Epidermal melanocyte (primary cell): Measurements from ENCODE around the gene ADAD2.
A peak's percentile ranks its signal among the peaks of the same experiment; 100 is the strongest.

ENCODE experiments used
- DNase-seq: peaks from one replicate; pipeline ENCODE4 v3.0.0; 2011; ENCODE audit warnings: low spot score; ENCODE audit not compliant: insufficient read length

Gene ADAD2

GRCh38 chr16:84223456-84223855 is 32.5 kb downstream of the ADAD2 start:
- DNase-seq = no peak

DNA sequence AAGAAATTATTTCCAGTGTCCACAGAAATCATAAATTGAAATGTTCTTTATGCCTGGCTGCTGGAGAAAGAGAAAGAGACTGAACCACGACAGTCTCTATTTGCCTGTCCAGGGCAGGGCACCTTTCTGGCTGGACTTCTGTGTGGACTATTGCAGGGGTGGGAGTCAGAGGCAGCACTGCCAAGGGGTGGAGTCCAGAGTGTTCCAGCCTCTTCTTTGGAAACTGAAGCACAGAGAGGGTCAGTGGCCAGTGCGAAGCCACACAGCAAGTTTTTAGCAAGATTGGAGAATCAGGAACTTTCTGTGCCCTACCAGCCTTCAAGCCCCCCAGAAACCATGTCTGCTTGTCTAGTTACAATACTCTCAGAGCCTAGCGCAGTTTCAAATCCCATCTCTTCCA is 33.6 kb downstream of the ADAD2 start:
- no peak for DNase-seq

DNA sequence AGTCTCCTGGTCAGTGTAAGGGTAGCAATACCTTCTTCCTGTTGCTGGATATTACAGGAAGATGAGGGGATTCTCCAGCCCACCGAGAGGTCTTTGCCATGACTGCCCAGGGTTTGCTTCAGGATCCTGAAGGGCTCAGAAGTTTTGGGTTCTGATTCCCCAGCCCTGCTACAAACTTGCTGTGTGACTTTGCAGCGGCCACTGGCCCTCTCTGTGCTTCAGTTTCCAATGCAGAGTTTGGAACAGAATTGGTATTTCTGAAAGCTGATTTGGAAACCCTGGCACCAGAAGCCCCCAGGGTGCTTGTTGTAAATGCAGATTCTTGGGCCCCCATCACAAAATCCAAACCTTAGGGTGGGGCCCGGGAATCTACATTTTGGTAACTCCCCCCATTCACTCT is 34.2 kb downstream of the ADAD2 start:
- no peak for DNase-seq

GRCh38 chr16:84225571-84225970 is 34.6 kb downstream of the ADAD2 start:
- no peak for DNase-seq

DNA sequence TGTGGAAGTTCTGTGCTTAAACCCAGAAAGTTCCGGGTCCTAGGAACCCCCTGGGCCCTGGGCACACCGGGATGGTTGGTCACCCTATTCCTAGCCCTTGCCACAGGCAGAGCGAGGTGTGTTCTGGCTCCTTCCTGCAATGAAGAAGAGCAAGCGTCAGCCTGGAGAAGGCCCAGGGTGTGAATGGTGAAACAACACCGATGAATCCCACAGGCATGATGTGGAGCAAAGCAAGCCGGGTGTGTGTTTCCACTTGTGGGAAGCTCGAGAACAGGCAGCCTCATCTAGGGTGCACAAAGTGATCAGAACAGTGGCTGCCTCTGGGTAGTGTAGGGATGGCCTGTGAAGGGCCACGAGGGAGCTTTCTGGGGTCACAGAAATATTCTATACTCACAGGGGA is 35.1 kb downstream of the ADAD2 start:
- no peak for DNase-seq

DNA sequence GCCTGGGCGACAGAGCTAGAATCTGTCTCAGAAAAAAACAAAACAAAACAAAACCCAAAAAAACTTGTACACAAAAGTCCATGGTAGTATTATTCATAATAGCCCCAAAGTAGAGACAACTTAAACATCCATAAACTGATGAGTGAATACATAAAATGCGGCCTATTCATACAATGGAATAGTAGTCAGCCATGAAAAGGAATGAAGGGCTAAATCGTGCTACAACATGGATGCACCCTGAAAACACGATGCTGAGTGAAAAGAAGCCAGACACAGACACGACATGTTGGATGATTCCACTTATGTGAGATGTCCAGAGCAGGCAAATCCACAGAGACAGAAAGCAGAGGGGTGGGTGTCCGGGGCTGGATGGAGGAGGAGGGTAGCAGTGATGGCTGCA is 36.6 kb downstream of the ADAD2 start:
- DNase-seq = no peak

GRCh38 chr16:84228256-84228838 is 37.4 kb downstream of the ADAD2 start:
- DNase-seq = peak; percentile 64

DNA sequence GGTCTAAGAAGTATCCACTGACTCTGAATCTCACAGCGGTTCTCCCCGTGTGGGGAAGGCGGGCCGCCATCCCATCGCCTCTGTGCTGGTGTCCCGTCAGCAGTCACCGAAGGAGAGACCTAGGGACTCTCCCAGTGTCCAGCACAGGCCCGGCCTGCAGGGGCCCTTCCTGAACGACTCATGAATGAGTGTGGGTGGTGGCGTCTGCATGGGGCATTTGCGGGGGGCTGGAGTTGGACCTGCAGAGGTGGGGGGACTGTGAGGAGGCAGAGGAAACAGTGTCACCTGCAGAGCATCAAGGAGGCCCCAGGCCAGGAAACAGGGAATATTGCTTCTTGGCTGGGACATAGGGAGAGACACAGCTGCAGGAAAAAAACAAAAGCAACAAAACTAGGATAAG is 38.5 kb downstream of the ADAD2 start:
- DNase-seq = no peak

DNA sequence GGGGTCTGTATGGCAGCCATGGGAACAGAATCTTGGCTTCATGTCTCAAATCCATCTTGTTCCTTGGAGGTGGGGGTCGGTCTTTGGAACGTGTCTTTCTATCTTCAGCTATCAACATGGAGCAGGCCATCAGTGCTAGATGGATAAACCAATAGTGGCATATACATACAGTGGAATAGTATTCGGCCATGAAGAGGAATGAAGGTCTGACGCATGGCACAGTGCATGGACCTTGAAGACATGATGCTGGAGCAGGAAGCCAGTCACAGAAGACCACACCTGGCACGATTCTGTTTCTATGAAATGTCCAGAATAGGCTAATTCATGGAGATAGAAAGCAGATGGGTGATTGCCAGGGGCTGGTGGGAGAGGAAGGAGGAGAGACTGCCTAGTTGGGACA is 41.1 kb downstream of the ADAD2 start:
- DNase-seq = no peak

DNA sequence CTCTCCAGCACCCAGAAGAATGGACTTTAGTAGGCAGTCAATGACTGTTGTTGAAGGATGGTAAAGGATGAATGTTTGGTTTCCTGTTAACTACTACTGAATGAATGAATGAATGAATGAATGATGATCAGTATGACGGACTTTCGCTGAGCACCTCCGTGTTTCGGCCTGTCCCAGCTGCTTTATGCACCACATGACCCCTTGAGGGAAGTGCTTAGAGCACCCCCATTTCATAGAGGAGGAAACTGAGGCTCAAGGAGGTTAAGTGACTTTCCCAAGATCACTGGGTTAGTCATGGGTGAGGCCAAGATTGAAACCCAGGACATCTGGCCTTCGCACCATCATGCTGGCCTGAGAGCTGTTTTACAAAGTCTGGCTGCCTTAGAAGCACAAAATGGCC is 42.0 kb downstream of the ADAD2 start:
- DNase-seq = no peak

- DNase-seq = no peak
Measured at GRCh38 chr16:84233748-84234147, 42.8 kb downstream of the ADAD2 start.

GRCh38 chr16:84234321-84235241 is 43.6 kb downstream of the ADAD2 start:
- DNase-seq = no peak

GRCh38 chr16:84236671-84237070 is 45.7 kb downstream of the ADAD2 start:
- DNase-seq = no peak

DNA sequence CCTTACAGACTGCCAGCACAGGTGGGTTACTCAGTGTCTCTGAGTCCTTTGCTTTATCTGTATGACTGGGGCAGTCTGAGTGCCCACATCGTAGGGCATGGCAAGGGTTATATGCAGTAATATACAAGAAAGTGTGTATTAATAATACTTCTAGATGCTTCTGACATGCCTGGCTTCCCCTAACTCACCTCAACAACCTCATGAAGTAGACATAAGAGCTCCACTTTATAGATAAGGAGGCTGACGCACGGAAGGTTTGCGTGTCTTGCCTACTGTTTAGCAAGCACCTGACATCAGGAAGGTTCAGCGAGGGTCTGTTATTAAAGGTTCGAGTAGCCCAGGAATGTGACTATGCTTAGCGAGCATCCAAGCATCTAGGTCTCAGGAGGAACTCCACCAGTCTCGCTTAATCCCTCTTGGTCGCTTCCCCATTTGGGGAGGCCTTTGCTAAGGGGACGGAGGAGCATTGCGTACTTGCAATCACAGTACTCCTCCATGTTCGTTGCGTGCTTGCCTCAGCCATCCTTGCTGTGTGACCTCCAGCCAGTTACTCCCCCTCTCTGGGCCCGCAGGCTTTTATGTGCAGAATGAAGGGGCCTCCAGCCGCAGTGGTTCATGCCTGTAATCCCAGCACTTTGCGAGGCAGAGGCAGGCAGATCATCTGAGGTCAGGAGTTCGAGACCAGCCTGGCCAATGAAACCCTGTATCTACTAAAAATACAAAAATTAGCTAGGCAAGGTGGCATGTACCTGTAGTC is 47.2 kb downstream of the ADAD2 start:
- DNase-seq = no peak

DNA sequence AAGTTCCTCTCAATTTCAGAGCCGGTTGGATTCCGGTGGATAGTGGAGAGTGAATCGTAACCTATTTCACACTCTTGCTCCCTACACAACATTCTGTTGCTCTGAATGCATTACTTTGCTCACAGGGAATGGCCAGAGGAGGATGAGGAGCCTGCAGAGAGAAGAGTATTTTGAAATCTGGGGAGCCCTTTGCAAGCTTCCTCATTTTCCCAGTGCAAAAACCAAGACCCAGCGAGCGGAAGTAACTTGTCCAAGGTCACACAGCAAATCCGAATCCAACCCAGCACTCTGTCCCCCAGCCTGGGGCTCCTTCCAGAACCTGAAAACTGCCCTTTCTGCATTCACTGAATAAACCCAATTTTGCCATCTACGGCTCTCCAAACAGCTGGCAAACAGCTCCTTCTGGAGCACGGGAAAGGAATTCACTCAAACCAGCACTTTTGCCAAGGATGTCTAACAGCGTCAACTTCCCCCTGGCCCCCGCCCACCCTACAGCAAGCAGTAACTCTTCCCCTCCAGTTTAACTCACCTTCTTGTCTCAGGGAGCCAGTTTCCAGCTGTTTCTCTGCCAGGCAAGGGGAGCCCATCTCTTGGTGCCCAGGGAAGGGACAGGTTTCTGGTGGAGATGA is 48.3 kb downstream of the ADAD2 start:
- DNase-seq = no peak

DNA sequence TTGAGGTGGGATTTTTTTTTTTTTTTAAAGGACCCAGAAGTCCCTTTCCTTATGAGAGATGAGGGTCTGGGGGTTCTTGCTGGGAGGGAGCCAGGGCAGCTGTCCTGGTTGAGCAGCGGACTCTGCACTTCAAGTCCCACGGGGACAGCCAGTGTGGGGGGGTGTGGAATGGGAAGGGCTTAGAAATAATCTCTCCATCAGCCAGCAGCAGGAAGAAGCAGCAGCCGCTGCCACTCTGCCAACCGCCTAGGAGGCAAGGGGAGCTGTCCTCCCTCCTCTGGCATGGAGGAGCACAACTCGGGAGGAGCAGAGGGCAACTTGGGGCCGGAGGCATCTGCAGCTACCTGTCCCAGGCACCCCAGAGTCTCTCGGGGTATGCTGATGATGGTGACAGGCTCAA is 49.0 kb downstream of the ADAD2 start, which contains the start of gene KCNG4:
KCNG4 (minus strand) TSS at position 104 of the 400 bp plus-strand sequence. CDS start 2,527 bp downstream, outside the sequence.
- DNase-seq = no peak

- no peak for DNase-seq
Measured at GRCh38 chr16:84240455-84240854, 49.5 kb downstream of the ADAD2 start.

- no peak for DNase-seq
Measured at GRCh38 chr16:84241778-84242177, 50.8 kb downstream of the ADAD2 start.

GRCh38 chr16:84242839-84243238 is 51.9 kb downstream of the ADAD2 start:
- no peak for DNase-seq

DNA sequence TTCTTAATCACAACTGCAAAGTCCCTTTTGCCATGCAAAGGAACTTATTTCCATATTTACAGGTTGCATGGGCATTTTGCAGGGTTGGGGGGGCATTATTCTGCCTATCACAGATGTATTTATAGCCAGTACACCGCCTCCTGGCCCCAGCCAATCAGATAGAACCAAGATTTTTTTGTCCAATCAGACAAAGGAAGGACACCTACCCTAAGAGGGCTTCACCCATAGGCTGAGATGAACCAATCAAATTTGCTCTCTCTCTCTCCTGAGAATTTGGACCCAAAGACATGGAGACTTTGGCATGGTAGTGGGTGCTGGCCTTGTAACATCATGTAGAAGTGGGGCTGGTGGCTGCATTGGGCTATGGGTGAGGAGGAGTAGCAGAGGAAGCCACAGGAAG is 52.8 kb downstream of the ADAD2 start:
- no peak for DNase-seq

GRCh38 chr16:84244728-84245127 is 53.8 kb downstream of the ADAD2 start:
- DNase-seq = no peak
